ENCODE data around the gene RPL38. TPM values are rescaled to one million over a fixed set of nuclear protein-coding genes. Genes with fewer than 3 reads are reported as not detected.
A peak's percentile ranks its signal among the peaks of the same experiment; 100 is the strongest.

The RPL38 gene
- total RNA-seq, result 724 TPM
- long read RNA-seq, transcript RPL38-206 (4 exons, 532 nt), result minor isoform, 5 of 235 reads
- long read RNA-seq, transcript RPL38-202 (5 exons, 431 nt), result minor isoform, 31 of 235 reads
- long read RNA-seq, transcript RPL38-201 (5 exons, 1,170 nt), result major isoform, 193 of 235 reads
- long read RNA-seq, partial matches to known transcripts, result 3 of 235 reads
- long read RNA-seq, other reads (novel, unspliced or antisense), result 0 of 235 reads

DNA sequence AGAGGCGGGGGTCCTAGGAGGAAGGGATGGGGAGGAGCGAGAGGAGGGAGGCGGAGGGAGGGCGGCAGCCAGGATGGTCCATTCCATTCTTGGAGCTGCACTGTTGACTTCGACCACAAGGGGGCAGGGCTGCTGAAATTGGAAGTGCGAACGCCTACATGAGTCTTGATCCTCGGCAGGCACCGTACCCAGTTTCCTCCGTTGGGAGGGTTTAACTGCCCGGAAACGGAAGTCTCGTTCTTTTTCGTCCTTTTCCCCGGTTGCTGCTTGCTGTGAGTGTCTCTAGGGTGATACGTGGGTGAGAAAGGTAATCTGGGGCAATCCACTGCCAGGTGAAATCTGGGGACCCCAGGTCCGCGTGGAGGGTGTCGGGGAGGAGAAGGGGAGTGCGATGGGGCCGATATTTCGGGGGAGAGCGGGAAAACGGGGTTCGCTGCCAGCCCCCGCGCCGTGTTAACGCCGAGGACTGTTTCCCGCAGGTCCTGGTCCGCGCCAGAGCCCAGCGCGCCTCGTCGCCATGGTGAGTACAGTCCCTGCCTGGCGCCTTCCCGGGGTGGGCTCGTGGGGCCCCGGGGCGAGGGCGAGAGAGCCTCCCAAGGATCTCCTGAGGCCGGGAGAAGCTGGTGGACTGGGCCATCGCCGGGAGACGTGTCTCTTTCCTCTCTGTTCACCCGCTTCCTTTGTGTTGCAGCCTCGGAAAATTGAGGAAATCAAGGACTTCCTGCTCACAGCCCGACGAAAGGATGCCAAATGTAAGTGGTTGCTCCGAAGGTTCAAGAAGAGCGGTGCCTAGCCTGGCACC lies at the start of gene RPL38:
Gene RPL38, plus strand, starts transcription at position 240 of the 802 bp plus-strand sequence. Its CDS starts 278 bp downstream, at position 518.
- peak; percentile 86 for ATAC-seq
- peak; percentile 94 for DNase-seq
- intact Hi-C loops (cut with micrococcal nuclease), result no loop called here

DNA sequence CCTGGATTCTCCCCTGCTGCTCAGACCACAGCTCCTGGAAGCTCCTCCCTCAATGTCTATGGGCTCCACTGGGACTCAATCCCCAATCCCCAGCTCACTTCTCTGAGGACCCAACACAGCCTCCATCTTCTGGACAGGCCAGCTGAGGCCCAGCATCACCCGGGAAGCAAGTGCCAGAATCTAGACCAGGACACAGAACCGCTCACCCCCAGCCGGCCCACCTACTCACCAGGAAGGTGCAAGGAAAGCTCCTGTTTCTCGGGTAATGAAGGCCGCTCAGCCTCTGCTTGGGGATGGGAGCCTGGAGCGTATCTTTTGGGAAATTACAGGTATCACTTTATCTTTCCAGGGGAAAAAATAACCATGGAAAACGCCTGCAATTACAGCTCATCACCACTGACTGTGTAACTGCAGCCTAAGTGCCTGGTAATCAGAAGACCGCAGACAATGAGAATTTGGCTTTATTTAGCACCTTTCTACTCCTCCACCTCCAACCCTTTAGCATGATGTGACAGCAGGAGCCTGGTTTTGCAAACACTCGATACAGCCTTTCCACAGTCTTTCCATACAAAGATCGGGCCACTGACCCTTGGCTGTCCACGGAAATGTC lies 49.6 kb upstream of the RPL38 start:
- no peak for DNase-seq
- no peak for ATAC-seq
- intact Hi-C loops (cut with micrococcal nuclease), result no loop called here

DNA sequence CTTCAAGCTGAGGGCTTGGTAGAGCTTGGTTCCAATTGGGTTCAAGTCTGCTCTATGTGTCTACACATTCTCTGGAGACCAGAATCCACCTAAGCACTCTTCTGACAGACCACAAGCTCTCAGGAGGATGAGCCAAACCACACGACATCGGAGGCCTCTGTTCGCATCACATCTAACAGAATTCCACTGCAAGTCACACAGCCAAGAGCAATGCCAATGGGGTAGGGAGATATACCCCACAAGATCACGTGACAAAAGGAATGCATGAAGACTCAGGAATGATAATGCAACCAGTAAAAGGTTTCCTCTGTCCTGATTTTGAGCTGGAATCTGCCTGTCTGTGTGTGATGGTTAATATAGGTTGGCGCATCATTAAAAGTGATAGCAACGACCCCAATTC lies 46.6 kb upstream of the RPL38 start:
- DNase-seq (no peak), ATAC-seq (no peak)
- intact Hi-C loops (cut with micrococcal nuclease), result no loop called here

DNA sequence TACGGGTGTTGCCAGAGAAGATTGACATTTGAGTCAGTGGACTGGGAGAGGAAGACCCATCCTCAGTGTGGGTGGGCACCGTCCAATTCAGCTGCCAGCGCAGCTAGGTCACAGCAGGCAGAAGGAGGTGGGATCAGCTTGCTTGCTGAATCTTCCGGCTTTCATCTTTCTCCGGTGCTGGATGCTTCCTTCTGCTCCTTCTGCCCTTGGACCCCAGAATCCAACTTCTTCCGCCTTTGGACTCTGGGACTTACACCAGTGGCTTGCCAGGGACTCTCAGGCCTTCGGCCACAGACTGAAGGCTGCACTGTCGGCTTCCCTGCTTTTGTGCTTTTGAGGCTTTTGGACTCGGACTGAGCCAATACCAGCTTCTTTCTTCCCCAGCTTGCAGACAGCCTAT lies 46.1 kb upstream of the RPL38 start:
- ATAC-seq (no peak), DNase-seq (no peak)
- intact Hi-C loops (cut with micrococcal nuclease), result no loop called here

DNA sequence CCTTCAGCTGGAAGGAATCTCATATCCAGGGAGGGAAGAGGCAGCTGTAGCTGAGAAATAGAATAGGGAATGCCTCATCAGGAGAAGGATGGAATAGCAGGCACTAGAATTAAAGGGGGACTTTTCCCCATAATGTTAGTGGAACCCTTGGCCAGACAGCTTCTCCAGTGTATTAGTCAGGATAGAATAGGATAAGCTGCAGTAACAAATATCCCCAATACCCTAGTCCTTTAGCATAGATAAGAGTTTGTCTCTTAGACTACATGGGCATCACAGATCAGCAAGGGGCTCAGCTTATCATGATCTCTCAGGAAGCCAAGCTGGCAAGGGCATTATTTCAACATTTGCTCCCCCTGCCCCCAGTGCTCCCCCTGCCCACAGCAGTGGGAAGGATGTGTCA lies 44.7 kb upstream of the RPL38 start:
- DNase-seq (no peak), ATAC-seq (no peak)
- intact Hi-C loops (cut with micrococcal nuclease), result no loop called here

DNA sequence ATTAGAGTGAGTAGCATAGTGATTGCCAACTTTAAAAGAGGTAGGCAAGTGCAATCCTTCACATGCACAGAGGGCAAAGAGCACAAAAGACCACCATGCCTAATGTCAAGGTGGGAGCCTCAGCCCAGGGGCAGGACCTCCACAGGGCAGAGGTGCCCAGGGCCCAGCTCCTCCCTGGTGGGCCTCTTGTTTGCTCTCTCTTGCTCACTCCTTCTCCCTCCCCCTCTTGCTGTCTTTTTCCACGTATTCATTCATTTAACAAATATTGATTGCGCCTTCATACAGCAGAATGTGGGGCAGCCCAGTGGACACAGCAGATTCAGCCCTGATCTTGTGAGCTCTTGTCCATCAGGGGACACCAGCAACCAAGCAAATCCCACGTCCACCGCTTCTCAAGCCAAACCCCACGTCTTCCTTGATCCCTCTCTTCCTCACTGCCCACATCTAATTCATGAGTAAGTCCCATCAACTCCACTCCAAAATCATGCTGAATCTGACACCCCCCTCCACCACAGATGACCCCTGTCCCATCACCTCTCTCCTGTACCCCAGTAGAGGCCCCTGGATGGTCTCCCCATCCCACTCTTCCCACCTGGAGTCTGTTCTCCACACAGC lies 44.1 kb upstream of the RPL38 start:
- ATAC-seq, result no peak

DNA sequence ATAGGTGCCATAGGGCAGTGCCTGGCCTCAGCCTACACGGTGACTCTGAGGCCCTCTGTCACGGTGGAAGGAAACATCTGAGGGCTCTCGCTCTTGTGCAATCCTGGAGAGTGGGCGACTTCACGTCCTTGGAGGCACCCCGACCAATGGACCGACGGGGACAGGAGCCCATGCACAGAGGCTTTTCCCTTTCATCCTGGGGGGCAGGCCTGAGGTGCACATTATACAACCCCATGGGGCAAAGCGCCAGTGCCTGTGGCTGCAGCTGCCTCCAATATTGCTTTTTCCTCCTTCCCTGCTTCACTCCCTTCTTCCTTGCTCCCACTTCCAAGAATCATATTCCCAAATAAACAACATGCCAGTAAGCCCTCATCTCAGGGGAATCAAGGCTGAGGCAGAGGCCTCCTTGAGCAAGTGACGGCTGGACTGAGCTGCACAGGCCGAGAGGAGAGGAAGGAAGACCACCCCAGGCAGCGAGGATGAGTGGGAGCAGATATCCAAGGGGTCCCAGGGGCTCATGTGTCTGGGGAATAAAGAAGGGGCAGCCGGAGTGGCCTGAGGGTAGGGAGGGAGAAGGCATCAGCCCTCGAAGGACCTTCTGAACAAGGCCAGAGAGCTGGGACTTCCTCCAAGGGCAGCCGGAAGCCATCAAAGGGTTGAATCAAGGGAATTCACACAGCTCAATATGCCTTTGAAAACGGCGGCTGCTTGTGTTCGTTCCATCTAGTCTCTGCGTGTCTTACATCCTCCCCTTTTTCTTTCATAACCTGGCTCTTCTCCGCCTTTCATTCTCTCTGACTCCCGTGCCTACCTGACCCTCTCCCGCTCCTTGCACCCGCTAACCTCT lies 42.6 kb upstream of the RPL38 start:
- ATAC-seq, result no peak
- intact Hi-C loops (cut with micrococcal nuclease), result no loop called here
- no peak for DNase-seq

More for the DNA sequence above, 44.1 kb upstream of the RPL38 start:
- DNase-seq, result no peak
- intact Hi-C loops (cut with micrococcal nuclease), result no loop called here

DNA sequence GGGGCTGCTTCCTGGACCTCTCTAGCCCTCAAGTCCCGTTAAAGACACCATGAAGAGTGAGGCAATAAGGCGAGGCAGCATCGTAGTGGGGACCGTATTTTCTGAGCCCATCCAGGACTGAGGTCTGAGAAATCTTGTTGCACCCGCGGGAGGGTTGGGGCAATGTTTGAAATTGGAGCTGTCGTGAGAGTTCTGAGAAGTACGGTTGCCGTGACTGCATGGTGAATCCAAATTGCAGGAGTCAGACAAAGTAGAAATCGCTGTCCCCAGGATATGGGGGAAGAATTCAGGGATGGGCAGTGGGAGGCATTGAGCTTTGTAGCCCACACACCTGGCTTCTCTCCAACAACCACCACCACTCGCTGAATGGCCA lies 42.0 kb upstream of the RPL38 start:
- intact Hi-C loops (cut with micrococcal nuclease), result no loop called here
- ATAC-seq (no peak), DNase-seq (no peak)

DNA sequence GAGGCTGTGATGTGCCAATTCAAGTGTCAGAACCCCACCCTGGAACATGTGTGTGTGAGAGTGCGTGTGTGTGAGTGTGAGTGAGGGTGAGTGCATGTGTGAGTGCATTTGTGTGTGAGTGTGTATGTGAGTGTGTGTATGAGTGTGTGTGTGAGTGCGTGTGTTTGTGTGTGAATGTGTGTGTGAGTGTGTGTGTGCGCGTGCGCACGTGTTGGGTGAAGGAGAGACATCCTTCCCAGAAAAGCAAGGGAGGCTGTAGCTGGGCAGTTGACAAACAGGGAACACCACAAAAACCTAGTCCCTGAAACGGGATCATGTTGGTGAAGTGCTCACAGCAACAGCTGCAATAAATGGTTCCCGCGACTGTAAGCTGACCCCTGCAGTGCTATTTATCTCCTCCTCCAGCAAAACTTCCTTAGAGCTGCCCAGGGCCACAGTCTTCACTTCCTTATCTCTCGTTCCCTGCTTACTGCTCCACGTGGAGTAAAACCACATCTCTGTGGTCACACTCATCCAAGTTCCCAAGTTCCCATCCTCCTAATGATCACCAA lies 40.1 kb upstream of the RPL38 start:
- no peak for DNase-seq
- intact Hi-C loops (cut with micrococcal nuclease), result no loop called here
- no peak for ATAC-seq

DNA sequence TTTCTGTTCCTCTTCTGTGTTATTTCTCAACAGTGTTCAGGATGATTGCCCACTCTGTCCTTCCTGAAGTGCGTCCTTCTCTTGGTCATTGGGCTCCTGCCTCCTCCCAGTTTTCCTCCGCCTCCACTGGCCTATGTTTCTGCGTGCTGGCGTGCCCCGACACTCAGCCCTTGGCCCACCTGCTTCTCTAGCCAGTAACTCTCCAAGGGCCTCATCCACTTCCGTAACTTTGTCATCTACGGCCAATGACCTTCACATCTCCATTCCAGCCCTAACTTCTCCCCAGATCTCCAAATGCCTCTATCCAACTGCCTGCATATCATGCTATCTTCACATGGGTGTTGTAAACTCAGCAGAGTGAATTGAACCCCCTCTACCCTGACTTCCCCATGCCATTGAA lies 39.6 kb upstream of the RPL38 start:
- DNase-seq (no peak), ATAC-seq (no peak)
- intact Hi-C loops (cut with micrococcal nuclease), result no loop called here

DNA sequence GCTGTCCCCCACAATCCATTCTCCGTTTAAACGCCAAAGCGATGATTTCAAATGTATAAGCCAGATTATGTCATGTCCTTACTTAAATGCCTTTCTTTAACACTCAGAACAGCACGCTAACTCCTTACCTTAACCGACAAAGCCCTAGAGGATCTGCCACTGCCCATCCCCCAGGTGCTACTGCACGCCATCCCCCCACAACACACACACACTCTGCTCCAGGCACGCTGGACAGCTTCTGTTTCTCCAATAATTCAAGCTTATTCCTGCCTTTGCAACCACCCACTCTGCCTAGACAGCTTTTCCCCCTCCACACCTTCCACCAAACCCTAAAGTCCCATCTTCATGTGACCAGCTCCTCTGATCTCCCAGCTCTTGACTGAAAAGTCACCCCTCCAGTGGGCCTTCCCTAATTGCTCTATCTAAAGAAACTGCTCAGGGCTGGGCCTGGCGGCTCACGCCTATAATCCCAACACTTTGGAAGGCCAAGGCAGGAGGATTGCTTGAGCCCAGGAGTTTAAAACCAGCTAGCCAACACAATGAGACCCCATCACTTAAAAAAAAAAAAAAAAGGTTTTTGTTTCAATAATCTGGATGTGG lies 38.9 kb upstream of the RPL38 start:
- no peak for DNase-seq
- ATAC-seq, result no peak
- intact Hi-C loops (cut with micrococcal nuclease), result no loop called here

DNA sequence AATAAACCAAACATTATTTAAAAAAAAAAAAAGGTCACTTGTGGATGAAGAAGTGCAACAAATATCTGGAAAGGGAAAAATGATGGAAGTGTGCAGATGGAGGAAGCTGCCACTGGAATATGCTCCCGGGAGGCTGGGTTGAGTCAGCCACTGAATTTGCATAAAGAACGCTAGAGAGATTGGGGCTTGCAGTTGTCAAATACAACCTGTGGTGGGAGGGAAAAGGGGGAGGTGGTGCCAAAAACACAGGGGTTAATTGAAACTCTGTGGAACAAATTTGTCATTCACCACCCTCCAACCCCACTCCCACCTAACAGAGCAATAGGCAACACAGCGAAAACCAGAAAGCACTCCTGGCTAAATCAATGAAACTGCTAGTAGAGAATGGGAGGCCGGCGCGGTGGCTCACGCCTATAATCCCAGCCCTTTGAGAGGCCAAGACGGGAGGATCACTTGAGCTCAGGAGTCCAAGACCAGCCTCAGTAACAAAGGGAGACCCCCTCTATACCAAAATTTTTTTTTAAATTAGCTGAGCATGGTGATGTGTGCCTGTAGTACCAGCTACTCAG lies 37.6 kb upstream of the RPL38 start:
- intact Hi-C loops (cut with micrococcal nuclease), result no loop called here
- DNase-seq, result no peak
- ATAC-seq, result no peak

DNA sequence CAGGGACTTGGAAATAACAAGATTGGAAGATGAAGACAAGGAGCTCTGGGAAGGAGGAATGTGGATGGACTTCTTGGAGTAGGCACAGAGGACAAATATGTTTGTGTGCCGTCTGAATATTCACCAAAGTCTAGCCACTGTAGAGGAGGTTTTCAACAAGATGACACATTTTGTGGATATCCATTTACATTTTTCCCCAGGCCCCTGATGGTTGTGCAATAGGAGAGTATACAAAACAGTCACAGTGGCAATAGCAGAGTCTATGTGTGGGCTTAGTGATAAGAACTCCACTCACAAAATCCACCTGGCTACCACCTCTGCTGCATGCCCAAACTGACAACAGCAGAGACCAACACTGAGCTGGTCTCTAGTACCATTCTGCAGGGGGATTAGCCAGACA lies 32.6 kb upstream of the RPL38 start:
- DNase-seq (no peak), ATAC-seq (no peak)
- intact Hi-C loops (cut with micrococcal nuclease), result no loop called here

DNA sequence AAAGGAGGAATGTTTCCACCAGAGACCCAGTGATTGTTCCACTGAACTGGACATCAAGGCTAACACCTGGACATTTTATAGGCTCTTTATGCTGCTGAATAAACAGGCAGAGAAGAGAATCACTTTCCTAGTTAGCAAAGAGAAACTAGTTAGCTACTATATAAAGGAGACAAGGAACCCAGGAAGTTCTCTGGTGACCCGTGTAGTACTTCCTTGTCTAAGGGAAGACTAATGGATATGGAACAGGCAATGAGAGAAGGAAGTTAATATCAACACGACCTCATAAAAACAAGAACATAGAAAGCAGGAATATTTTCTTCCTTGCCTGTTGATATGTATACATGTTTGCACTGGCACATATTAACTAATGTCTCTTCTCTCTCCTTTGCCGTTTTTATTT lies 30.8 kb upstream of the RPL38 start:
- ATAC-seq, result no peak
- intact Hi-C loops (cut with micrococcal nuclease), result no loop called here

DNA sequence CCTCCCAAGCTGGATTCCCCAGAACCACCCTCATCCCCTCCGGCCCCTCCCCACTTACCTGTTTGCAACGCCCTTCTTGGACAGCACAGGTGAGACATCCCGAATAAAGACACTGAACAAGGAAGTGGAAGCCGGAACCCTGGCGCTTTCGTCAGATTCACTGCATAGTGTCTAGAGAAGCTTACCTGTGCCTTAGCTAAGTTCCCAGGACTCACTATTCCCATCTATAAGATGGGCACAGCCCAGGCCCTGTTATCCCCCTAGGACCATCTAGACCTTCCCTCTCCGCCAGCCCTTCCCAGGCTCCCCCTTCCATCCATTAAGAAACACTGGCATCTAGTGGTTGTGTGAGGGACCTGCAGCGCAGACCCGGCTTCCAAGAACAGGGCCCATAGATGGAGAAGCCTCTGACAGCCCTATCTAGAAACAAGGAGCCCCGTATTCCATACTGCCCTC lies 26.9 kb upstream of the RPL38 start:
- intact Hi-C loops (cut with micrococcal nuclease), result no loop called here
- DNase-seq (peak; percentile 60), ATAC-seq (peak; percentile 88)

More for the DNA sequence above, 30.8 kb upstream of the RPL38 start:
- DNase-seq, result no peak

DNA sequence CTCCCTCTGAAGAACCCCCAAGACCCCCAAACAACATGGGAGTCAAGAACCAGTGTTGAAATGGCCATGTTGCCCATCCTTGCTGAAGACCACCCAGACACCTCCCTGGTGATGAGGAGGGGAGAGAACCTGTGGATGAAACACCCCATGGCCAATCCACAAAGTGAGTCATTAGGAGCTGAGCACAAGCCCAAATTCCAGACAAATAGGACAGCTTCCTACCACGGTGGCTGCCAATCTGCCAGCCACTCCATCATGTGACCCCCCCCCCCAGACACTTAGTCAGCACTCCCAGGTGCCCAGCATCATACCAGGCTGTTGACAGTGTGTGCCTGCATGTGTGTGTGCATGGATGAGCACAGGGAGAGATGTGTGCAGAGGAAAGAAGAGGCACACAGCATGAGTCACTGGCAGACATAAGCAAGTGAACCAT lies 26.4 kb upstream of the RPL38 start:
- intact Hi-C loops (cut with micrococcal nuclease), result no loop called here
- no peak for DNase-seq
- no peak for ATAC-seq

DNA sequence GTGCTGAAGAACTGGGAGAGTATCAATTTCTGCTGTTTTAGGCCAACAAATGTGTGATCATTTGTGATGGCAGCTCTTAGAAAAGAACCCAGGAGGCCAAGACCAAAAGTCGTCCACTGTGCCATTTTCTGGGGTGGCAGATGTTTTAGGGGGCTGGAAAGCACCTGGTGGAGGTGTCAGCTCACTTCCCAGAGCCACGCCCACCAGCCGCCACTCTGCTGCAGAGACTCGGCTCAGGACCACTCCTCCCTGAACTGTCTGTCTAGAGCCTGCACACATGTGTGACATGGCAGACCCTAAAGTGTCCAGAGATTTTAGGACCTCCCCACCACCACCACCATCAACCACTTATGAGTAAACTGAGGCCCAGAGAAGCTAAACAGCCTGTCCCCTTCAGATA lies 23.9 kb upstream of the RPL38 start:
- intact Hi-C loops (cut with micrococcal nuclease), result no loop called here
- ATAC-seq, result no peak

DNA sequence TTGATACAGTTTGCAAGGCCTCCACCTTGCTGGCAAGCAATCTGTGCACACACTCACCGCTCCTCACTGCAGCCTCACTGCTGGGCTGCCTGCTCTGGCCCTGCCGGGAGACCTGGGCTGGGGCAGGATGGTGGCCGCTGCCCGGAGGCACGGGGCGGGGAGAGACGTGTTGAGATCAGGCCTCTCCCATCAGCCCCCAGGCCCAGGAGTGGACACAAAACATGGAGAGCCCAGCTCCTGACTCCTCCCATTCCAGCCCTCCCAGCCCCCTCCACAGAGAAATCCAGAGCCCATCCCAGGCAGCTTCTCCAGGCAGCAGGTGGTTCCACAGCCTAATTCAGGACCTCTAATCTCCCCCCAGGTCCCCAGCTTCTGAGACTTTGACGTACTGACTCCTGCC lies 23.1 kb upstream of the RPL38 start:
- no peak for DNase-seq
- ATAC-seq, result no peak
- intact Hi-C loops (cut with micrococcal nuclease), result no loop called here

More for the DNA sequence above, 23.9 kb upstream of the RPL38 start:
- no peak for DNase-seq
